GM18870 (cell line): ENCODE measurements around the gene ANKS1B.
"Not testable (repeated sequence)": the region's sequence is repeated elsewhere in the genome, so short reads cannot be mapped to it uniquely, and the experiment has no call there.

Experiments used
- ATAC-seq: cut with Tn5 transposase; IDR thresholded peaks from one replicate; pipeline ENCODE4 v1.9.1; 2021; ENCODE audit warnings: moderate library complexity; ENCODE audit not compliant: unreplicated experiment

The ANKS1B gene

DNA sequence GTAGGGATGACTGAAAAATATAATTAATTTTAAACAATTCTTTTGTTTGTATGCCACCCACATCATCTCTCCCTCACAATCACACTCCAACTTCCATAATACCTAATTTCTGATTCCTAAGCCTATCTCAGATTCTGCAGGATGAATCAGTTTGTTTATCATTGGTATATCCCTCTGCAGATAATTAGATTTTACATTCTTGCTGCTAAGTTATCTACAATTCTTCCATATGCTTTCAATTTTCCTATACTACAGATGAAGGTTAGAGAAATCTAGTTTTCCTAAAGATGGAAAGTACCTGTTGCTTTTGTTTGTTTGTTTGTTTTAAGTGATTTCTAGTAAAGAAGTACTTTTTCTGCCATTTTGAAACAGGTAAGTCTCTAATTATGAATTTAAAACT, 105.3 kb downstream of the ANKS1B start:
- ATAC-seq = no peak

DNA sequence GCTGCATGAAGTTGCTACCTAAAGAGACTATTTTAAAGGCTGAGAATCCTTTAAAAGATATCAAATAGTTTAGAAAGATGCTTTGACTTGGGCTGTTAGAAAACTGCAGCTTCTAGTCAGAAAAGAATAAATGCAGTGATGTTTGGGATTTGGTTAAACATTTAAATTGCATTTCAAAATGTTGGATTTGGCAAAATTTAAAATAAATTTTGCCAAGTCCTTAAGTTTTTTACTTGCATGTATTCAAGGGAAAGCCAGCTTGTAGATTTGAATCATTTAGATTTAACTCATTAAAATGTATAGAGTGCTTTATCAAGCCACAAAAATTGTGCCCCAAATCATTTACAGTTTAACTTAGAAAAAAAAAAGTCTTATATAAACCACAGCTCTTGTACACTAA, 109.7 kb downstream of the ANKS1B start:
- no peak for ATAC-seq

DNA sequence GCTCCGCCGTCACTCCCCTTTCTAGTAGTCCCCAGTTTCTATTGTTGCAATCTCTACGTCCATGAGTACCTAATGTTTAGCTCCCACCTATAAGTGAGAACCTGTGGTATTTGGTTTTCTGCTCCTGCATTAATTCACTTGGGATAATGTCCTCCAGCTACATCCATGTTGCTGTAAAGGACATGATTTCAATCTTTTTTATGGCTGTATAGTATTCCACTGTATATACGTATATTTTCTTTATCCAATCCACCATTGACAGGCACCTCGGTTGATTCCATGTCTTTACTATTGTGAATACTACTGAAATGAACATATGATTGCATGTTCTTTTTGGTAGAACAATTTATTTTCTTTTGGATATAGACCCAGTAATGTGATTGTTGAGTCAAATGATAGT, 114.7 kb downstream of the ANKS1B start:
- no peak for ATAC-seq

DNA sequence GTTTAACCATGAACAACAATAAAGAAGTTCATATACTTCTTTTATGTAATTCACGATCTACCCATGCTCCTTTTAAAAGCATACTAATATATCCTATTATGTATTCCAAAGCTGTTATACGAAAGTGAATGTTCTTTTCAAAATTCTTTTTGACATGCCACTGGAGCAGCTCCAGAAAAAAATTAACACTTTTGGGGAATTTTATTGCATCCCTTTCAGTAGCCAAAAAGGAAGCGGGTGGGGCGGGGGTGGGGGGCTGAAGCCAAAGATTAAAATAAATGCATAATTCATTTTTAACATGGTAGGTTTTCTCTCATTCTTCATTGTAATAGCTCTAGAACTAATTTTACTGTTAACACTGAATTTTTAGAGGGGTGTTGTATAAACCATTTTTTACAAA, 123.0 kb downstream of the ANKS1B start:
- no peak for ATAC-seq

DNA sequence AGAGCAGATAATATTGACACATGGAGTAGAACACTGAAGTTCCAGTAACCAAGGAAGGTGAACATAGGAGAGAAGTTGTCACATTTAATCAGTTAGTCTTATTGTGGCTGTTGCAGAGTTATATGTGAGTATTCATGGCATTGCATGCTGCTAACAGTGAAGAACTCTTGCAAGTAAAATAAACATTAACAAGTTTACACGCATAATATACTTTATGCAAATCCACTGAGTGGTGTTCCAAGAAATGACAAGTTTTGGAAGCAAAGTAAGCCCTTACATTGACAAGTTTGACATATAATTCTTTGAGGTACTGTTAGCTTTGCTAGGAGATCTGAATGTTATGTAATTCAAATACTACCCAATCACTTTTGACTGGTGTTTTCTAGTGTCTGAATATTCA, 125.6 kb downstream of the ANKS1B start:
- ATAC-seq = no peak

DNA sequence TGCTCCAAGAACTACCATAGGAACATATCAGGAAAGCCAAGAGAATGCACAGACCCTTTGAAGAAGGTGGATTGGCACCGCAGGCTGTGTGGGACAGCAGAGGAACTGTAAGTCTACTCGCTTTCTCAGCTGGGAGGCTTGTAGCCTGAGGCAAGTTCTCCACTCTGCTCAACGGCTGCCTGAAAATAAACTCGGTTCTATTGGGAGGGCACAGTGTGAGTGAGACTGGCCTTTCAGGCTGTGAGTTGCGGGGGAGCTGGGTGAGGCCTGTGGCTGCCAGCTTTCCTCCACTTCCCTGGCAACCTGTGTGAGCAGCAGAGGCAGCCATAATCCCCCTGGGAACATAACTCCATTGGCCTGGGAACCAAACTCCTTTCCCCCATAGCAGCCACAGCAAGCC, 132.1 kb downstream of the ANKS1B start:
- no peak for ATAC-seq

DNA sequence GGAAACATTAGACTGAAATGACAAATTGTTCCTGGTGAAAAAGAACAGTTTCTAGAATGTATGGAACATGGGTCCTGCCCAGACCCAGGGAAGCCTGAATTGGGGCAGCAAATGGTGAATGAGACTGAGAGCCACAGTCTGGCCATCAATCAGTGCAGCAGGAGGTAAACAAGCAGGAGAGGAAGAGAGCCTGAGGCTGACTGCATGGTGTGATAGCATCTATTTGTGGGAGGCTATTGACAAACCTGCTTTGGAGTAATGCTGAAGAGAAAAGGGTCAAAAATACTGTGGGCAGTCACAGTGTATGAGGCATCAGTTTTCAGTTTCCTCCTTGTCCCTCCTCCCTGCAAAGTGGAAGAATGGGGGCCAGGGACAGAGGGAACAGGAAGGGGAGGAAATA, 136.8 kb downstream of the ANKS1B start:
- ATAC-seq = no peak

DNA sequence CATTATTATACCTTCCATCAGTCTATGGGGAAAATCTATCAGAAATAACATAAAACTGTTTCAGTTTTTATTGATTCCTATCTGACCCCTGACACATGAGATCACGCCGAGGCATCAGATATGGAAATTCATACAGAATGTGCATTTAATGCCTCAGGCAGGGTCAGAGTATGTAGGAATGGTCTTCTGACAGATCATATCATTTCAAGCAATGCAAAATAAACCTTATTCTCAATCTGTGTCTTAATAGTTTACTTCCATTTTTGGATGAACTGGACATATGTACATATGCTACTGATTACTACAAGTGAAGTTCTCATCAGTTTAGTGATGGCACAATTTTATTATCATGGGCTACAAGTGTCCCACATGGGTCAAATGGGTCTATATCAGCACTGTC, 150.0 kb downstream of the ANKS1B start:
- no peak for ATAC-seq

DNA sequence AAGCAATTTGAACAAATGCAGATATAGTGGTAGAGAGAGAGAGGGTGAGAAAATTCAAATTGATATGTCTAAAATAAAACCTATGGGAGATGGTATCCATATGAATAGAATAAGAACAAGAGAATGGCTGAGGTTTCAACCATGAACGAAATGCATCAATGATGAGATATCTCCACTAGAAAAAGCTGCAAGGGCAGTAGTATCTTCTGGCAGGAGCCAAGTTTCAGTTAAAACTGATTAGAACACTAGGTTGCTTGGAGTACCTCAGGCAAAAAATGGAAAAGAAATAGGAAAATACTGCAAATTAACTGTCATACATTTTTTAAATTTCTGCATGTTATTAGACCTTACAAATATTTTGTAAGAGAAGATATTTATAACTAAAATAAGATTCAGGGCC, 151.3 kb downstream of the ANKS1B start:
- ATAC-seq = no peak

DNA sequence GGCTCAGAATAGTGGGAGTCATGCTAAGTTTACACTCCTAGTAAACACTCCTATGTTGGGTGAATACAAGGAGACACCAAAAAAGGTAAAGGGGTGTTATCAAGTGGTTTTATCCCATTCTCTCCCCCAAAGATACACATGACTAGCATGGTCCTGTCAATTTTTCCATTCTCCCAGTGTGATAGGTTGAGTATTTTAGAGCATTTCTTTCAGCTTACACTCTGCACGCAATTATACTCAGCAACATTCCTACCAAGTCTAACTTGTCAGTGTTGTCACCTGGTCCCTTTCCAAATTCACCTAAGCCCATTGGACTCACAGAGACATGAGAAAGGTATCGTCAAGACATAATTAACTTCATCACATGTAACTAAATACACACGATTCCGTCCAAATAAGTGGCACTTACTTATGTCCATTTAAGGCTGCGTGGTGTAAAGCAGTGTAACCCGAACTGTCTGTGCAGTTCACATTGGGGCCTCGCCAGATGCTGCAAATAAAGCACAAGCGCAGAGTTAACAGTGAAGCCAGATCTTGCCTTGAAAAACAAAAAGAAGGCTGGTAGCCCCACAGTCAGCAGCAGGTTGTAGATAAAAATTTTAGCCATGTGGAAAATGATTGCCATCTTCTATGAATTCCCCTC, 159.7 kb downstream of the ANKS1B start:
- ATAC-seq = no peak

DNA sequence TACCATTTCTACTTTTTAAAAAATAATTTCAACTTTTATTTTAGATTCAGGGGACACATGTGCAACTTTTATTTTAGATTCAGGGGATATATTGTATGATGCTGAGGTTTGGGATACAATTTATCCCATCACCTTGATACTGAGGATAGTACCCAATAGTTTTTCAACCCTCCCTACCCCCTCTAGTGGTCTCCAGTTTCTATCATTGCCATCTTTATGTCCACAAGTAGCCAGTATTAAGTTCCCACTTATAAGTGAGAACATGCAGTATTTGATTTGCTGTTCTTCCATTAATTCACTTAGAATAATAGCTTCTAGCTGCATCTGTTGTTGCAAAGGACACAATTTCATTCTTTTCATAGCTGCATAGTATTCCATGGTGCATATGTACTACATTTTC, 162.5 kb downstream of the ANKS1B start:
- no peak for ATAC-seq

DNA sequence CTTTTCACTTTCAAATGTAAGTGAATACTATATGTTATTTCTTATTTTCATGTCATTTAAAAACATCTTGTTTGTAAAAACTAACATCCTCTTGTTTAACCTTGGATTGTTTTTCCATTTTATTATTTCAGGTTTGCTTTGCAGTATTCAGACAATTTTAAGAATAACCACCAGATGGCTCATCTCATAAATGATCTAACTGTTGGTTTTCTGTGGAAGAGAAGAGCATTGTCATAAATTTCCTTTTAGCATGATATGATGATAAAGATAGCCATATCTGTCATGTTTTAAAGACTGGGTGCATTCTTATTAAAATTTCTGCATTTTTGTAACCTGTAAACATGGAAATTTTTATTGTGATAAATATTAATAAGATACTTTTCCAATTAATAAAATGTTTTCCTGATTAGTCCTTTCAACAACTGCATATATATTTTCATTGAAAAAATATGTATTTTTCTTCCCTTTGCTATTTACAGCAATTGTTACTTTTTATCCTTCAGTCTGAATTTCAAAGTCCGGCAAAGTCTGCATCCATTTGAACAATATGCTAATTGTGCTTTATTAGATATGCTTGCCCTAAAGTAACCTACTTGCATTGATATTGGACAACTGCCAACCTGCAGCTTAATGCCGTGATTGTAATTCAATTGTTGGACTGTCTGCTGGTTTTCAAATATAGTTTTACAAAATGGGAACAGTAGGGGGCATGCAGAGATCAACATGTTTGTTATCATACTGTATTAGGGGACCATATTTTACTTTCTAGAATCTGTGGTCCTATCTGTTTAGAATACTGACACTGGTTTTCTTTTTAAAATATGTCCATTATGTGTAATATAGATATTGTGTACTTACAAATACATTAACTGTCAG, 173.8 kb downstream of the ANKS1B start:
- no peak for ATAC-seq

DNA sequence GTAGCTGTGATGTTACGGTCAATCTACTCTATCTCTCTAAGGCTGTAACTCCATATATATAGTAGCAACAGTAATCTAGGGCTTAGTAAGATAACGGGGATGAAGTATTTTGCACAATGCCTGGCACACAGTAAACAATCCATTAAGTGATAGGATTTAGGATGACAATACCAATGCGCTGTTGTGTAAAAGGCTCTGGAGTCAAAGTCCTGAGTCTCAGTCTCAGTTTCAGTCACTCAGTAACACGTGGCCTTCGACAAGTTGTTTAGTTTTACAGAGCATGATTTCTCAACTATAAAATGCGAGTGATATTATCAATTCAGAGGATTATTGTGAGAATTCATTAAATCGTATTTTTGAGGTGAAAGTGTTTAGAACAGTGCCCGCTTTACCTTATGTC, 174.8 kb downstream of the ANKS1B start:
- ATAC-seq = no peak

DNA sequence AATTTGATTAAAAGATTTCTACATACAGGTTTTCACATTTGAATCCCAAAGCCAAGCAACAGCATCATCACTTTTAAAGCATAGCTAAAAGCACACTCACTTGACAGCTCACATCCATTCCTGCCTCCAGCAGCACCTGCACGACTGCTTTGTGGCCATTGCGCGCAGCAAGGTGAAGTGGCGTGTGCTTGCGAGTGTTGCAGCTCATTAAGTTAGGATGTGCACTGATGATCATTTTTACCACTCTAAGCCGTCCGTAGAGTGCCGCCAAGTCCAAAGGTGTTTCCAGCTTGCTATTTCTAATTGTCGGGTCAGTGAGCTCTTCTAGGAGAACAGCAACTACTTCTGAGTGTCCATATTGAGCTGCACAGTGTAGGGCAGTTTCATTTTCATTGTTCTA, 178.4 kb downstream of the ANKS1B start:
- ATAC-seq = no peak

DNA sequence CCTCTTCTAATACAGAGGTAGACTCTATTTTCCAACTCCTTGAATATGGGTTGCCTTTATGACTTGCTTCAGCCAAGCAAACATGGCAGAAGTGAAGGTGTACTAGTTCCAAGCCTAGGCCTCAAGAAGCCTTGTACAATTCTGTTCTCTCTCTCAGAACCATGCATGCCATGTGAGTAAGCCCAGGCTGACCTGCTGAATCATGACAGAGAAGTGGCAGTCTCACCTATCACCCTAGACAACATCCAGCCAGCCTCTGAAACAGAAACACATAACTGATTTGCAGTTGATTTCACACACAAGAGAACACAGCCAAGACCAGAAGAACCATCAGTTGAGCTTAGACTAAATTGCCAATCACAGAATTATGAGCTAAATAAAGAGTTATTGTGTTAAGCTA, 180.0 kb downstream of the ANKS1B start:
- ATAC-seq = no peak

DNA sequence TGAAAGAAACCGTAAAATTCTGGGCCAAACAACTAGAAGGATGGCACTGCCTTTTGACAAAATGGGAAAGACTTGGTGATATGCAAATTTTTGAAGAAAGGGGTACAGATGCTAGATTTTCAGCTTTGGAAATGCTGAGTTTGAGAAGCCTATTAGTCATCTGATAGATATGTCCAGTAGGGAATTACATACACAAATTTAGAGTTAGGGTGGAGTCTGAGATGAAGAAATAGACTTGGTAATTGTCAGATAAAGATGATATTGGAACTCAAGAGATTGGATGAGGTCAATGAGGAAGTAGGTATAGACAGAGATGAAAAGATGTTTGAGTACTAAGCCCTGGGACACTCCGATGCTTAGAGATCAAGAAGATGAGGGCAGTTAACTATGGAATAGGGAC, 184.1 kb downstream of the ANKS1B start:
- no peak for ATAC-seq

DNA sequence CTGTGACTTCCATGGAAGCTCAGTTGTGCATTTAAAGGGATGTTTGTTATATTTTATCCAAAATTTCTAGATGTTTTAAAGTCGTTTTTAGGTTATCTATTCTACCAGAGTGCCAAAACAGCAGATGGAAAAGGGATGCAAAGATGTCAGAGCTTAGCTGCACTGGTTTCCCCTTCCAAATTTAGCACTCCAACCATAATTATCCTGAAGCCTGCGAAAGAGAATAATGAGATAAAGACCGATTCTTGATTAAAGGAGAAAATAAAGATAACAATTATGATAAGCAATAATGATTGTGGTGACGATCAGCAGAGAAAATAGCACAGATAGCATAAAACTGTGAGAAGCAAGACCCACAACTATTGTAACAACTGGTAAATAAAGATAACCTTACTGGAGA, 186.8 kb downstream of the ANKS1B start:
- not testable (repeated sequence) for ATAC-seq

DNA sequence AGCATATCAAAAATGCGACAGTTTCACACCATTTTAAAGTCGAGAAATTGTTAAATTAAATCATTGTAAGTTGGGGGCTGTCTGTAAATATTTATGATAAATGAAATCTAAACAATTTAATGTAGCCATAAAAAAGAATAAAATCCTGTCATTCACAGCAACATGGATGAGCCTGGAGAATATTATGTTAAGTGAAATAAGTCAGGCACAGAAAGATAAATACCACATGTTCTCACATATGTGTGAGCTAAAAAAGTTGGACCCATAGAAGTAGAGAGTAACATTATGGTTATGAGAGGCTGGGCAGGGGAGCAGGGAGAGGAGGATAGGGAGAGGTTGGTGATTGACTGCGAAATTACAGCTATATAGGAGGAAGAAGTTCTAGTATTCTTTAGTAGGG, 201.3 kb downstream of the ANKS1B start:
- ATAC-seq = no peak

DNA sequence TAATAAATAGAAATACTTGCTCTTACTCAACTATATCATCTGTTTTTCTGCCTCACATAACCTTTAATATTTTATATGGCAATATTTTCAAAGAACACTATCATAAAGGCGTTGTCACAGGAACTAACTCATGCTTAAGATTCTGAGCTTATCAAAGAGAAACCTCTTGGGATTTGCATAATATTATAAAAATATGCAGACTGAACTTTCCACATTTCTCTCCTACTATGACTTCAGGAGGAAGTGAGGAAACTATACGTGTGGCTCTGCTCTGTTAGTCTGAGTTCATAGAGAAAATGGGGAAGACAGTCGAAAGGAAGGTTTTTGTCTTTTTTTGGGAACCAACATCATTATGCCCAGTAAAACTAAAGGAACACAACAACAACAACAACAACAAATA, 212.5 kb downstream of the ANKS1B start:
- no peak for ATAC-seq

DNA sequence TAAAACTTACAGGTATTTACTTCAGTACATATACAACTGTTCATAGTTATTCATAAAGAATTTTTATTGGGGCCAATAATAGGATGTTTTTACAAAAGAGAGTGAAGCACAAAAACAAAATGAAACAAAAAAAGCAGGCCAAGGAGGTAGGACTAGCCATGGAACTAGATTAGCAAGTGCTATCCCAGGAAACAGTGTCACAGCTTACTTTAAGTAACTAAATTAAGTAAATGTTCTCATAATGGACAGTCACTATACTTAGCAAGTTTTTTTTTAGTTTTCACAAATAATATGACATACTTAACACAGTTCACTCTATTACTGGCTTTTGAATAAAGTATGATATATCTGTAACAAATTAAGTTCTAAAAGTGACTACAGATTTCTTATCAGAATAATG, 213.1 kb downstream of the ANKS1B start:
- no peak for ATAC-seq

DNA sequence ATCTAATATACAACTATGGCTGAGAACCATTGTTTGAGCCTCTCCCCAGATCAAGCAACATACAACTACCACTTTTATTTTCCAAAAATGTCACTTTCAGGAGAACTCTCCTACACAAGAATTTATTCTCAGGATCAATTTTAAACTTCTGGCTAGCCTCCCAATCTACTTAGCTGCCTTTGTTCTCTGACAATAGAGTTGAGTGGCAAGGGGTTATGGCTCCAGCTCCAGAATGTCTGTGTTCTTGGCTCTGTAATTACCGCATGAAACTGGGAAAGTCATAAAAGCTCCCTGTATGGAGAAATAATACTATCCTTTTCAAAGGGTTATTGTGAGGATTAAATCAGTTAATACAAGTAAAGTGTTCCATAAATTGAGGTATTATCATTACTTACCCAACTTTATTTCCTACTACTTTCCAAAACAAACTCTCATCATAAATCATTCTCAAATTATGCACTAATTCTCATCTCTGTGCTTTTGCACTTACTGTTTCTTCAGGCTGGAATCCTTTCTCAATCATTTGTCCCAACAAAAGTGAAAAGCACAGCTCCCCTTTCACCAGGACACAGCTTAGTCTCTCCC, 215.2 kb downstream of the ANKS1B start:
- no peak for ATAC-seq

DNA sequence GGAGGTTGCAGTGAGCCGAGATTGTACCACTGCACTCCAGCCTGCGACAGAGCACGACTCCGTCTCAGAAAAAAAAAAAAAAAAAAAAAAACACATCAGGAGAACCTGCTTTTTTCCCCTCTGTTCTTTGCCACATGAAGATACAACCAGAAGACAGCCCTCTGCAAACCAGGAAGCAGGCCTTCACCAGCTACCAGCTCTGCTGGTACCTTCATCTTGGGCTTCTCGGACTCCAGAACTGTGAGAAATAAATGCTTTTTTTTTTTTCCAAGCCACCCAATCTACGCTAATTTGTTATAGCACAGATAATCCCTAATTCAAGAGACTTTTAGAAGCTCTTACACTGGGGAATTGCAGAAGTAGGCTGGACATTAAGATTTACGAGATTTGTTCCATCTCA, 216.0 kb downstream of the ANKS1B start:
- ATAC-seq = no peak
